ENCODE measurements around the gene CELA2B. TPM values are rescaled to one million over a fixed set of nuclear protein-coding genes. Genes with fewer than 3 reads are reported as not detected.
A peak's percentile ranks its signal among the peaks of the same experiment; 100 is the strongest.
"Not testable (repeated sequence)": the region's sequence is repeated elsewhere in the genome, so short reads cannot be mapped to it uniquely, and the experiment has no call there.

CELA2B gene
- polyA plus RNA-seq, 1 donor: not detected

- no peaks in the 10 kb centered on the region for H3K36me3 ChIP-seq (ENCODE audit: control insufficient read depth, insufficient read depth, low read length)
- no peaks in the 10 kb centered on the region for H3K27me3 ChIP-seq (ENCODE audit: control insufficient read depth, insufficient read depth, low read length)
- no CpG with 5 or more reads among the region's 3 CpGs for WGBS (ENCODE audit: insufficient coverage, low lambda C conversion rate)
- H3K4me3 ChIP-seq (ENCODE audit: low read length): no peak overlapping the region
- peaks cover 7% of the 10 kb centered on the region for H3K4me1 ChIP-seq (ENCODE audit: control insufficient read depth, insufficient read depth, low read length)
- no peak for DNase-seq
- no peaks in the 10 kb centered on the region for H3K9me3 ChIP-seq (ENCODE audit: control insufficient read depth, low read depth, low read length)
- H3K27ac ChIP-seq (ENCODE audit: low read length): no peak overlapping the region
Measured at GRCh38 chr1:15454256-15454655, 21.6 kb upstream of the CELA2B start.

- DNase-seq: no peak
- Histone ChIP-seq H3K27me3 (ENCODE audit: control insufficient read depth, insufficient read depth, low read length) (no peaks in the 10 kb centered on the region), H3K36me3 (ENCODE audit: control insufficient read depth, insufficient read depth, low read length) (no peaks in the 10 kb centered on the region), H3K27ac (ENCODE audit: low read length) (no peak overlapping the region), H3K9me3 (ENCODE audit: control insufficient read depth, low read depth, low read length) (no peaks in the 10 kb centered on the region), H3K4me1 (ENCODE audit: control insufficient read depth, insufficient read depth, low read length) (peaks cover 7% of the 10 kb centered on the region), H3K4me3 (ENCODE audit: low read length) (no peak overlapping the region)
- WGBS (ENCODE audit: insufficient coverage, low lambda C conversion rate): 90% methylated on average over 2 of the region's 6 CpGs
Measured at GRCh38 chr1:15455522-15455921, 20.4 kb upstream of the CELA2B start.

GRCh38 chr1:15456313-15456954, 19.5 kb upstream of the CELA2B start, which contains the start of gene CELA2A:
Gene CELA2A (plus strand): TSS chr1:15456732. CDS start chr1:15456754, 22 bp downstream.
- Histone ChIP-seq H3K4me1 (ENCODE audit: control insufficient read depth, insufficient read depth, low read length) (peaks cover 7% of the 10 kb centered on the region), H3K36me3 (ENCODE audit: control insufficient read depth, insufficient read depth, low read length) (no peaks in the 10 kb centered on the region), H3K27me3 (ENCODE audit: control insufficient read depth, insufficient read depth, low read length) (no peaks in the 10 kb centered on the region), H3K4me3 (ENCODE audit: low read length) (no peak within 1 kb of the TSS), H3K9me3 (ENCODE audit: control insufficient read depth, low read depth, low read length) (no peaks in the 10 kb centered on the region), H3K27ac (ENCODE audit: low read length) (no peak within 1 kb of the TSS)
- 100% methylated on average over 1 of the region's 8 CpGs for WGBS (ENCODE audit: insufficient coverage, low lambda C conversion rate)
- DNase-seq: no peak

- peak in 1 of 2 donors; percentile 45 for DNase-seq
- Histone ChIP-seq H3K36me3 (ENCODE audit: control insufficient read depth, insufficient read depth, low read length) (no peaks in the 10 kb centered on the region), H3K27me3 (ENCODE audit: control insufficient read depth, insufficient read depth, low read length) (no peaks in the 10 kb centered on the region), H3K27ac (ENCODE audit: low read length) (no peak overlapping the region), H3K4me3 (ENCODE audit: low read length) (no peak overlapping the region), H3K4me1 (ENCODE audit: control insufficient read depth, insufficient read depth, low read length) (peaks cover 7% of the 10 kb centered on the region), H3K9me3 (ENCODE audit: control insufficient read depth, low read depth, low read length) (no peaks in the 10 kb centered on the region)
- WGBS (ENCODE audit: insufficient coverage, low lambda C conversion rate): 0% methylated on average over 1 of the region's 2 CpGs
Measured at GRCh38 chr1:15457585-15457984, 18.3 kb upstream of the CELA2B start.

GRCh38 chr1:15458388-15458787, 17.5 kb upstream of the CELA2B start:
- peak in 1 of 2 donors; percentile 63 for DNase-seq

GRCh38 chr1:15459771-15460707, 15.9 kb upstream of the CELA2B start:
- 85% methylated on average over 6 of the region's 10 CpGs for WGBS (ENCODE audit: insufficient coverage, low lambda C conversion rate)
- no peaks in the 10 kb centered on the region for H3K27me3 ChIP-seq (ENCODE audit: control insufficient read depth, insufficient read depth, low read length)
- H3K9me3 ChIP-seq (ENCODE audit: control insufficient read depth, low read depth, low read length): no peaks in the 10 kb centered on the region
- H3K27ac ChIP-seq (ENCODE audit: low read length): no peak overlapping the region
- no peak for DNase-seq
- peaks cover 14% of the 10 kb centered on the region for H3K4me1 ChIP-seq (ENCODE audit: control insufficient read depth, insufficient read depth, low read length)
- no peak overlapping the region for H3K4me3 ChIP-seq (ENCODE audit: low read length)
- H3K36me3 ChIP-seq (ENCODE audit: control insufficient read depth, insufficient read depth, low read length): no peaks in the 10 kb centered on the region

More at GRCh38 chr1:15458388-15458787, 17.5 kb upstream of the CELA2B start:
- not testable (repeated sequence) for H3K27me3 ChIP-seq (ENCODE audit: control insufficient read depth, insufficient read depth, low read length); H3K4me3 ChIP-seq (ENCODE audit: low read length); H3K27ac ChIP-seq (ENCODE audit: low read length); H3K36me3 ChIP-seq (ENCODE audit: control insufficient read depth, insufficient read depth, low read length); H3K9me3 ChIP-seq (ENCODE audit: control insufficient read depth, low read depth, low read length)
- H3K4me1 ChIP-seq (ENCODE audit: control insufficient read depth, insufficient read depth, low read length): peaks cover 11% of the 10 kb centered on the region
- no CpG with 5 or more reads among the region's 4 CpGs for WGBS (ENCODE audit: insufficient coverage, low lambda C conversion rate)

DNA sequence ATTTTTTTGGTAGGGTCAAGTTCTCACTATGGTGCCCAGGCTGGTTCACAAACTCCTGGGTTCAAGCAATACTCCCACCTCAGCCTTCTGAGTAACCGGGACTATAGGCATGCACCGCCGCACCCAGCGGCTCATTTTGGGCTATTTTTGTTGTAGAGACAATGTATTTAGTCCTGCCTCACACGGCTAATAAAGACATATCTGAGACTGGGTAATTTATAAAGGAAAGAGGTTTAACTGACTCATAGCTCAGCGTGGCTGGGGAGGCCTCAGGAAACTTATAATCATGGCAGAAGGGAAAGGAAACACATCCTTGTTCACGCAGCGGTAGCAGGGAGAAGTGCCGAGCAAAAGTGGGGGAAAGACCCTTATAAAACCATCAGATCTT, 15.2 kb upstream of the CELA2B start:
- Histone ChIP-seq H3K4me3 (ENCODE audit: low read length) (no peak overlapping the region), H3K27ac (ENCODE audit: low read length) (no peak overlapping the region), H3K36me3 (ENCODE audit: control insufficient read depth, insufficient read depth, low read length) (no peaks in the 10 kb centered on the region), H3K9me3 (ENCODE audit: control insufficient read depth, low read depth, low read length) (no peaks in the 10 kb centered on the region), H3K4me1 (ENCODE audit: control insufficient read depth, insufficient read depth, low read length) (peaks cover 14% of the 10 kb centered on the region), H3K27me3 (ENCODE audit: control insufficient read depth, insufficient read depth, low read length) (no peaks in the 10 kb centered on the region)
- no CpG with 5 or more reads among the region's 9 CpGs for WGBS (ENCODE audit: insufficient coverage, low lambda C conversion rate)
- no peak for DNase-seq

DNA sequence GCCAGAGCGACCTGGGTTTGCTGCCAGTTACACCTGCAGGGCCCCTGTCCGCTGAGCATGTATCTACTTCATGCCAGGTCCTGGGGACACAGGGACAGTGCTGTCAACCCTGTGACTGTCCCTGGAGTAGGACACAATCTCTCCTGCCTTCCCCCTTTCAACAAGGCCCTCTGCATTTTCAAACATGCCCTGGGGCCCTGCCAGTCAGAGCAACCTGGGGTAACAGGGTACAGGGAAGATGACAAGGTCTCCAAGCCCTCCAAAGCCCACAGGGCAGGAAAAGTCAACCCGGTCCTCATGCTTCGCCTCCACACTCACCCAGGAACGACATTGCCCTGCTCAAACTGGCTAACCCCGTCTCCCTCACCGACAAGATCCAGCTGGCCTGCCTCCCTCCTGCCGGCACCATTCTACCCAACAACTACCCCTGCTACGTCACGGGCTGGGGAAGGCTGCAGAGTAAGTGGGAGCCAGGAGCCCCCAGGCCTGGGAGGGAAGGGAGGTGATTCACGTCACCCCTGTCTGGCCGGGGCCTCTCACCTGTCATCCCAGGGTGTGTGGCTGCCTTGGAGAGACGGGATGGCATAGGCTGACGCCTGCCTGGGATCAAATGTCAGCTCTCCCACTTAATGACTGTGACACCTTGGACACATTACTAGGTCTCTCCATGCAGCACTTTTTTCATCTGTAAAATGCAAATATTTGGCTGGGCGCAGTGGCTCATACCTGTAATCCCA, 12.7 kb upstream of the CELA2B start:
- H3K4me3 ChIP-seq (ENCODE audit: low read length); H3K36me3 ChIP-seq (ENCODE audit: control insufficient read depth, insufficient read depth, low read length); H3K4me1 ChIP-seq (ENCODE audit: control insufficient read depth, insufficient read depth, low read length); H3K27me3 ChIP-seq (ENCODE audit: control insufficient read depth, insufficient read depth, low read length); H3K9me3 ChIP-seq (ENCODE audit: control insufficient read depth, low read depth, low read length); H3K27ac ChIP-seq (ENCODE audit: low read length): not testable (repeated sequence)
- peak in 1 of 2 donors; percentile 64 for DNase-seq
- no CpG with 5 or more reads among the region's 15 CpGs for WGBS (ENCODE audit: insufficient coverage, low lambda C conversion rate)

DNA sequence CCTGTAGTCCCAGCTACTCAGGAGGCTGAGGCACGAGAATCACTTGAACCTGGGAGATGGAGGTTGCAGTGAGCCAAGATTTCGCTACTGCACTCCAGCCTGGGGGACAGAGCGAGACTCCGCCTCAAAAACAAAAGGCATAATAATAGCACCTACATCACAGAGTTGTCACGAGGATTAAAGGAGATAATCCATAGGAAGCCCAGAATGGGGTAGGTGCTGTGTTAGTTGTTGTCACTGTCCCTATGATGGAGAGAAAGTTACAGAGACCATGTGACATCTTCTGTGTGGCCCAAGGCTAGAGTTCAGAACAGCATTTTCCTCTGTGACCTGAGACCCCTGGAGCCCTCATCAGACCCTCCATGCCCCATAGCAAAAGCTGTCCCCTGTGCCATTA, 12.0 kb upstream of the CELA2B start:
- not testable (repeated sequence) for H3K27me3 ChIP-seq (ENCODE audit: control insufficient read depth, insufficient read depth, low read length); H3K27ac ChIP-seq (ENCODE audit: low read length); H3K9me3 ChIP-seq (ENCODE audit: control insufficient read depth, low read depth, low read length); H3K4me1 ChIP-seq (ENCODE audit: control insufficient read depth, insufficient read depth, low read length); H3K4me3 ChIP-seq (ENCODE audit: low read length); H3K36me3 ChIP-seq (ENCODE audit: control insufficient read depth, insufficient read depth, low read length); DNase-seq
- WGBS (ENCODE audit: insufficient coverage, low lambda C conversion rate): no CpG with 5 or more reads among the region's 5 CpGs

DNA sequence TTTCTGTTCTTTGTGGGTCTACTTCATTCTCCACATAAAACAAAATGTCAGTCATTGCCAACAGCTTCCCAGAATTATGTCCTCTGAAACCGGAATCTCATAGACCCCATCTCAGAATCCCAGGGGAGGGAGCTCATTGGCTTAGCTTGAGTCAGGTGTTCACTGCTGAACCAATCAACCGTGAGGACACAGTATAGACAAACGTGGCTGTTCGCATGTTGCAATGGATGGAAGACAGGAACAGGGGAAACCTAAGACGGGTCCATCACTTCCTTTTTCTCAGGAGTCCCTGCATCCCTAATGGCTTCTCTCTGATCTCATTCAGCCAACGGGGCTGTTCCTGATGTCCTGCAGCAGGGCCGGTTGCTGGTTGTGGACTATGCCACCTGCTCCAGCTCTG, 10.2 kb upstream of the CELA2B start:
- no CpG with 5 or more reads among the region's 7 CpGs for WGBS (ENCODE audit: insufficient coverage, low lambda C conversion rate)
- Histone ChIP-seq H3K4me3 (ENCODE audit: low read length) (no peak overlapping the region), H3K9me3 (ENCODE audit: control insufficient read depth, low read depth, low read length) (no peaks in the 10 kb centered on the region), H3K36me3 (ENCODE audit: control insufficient read depth, insufficient read depth, low read length) (no peaks in the 10 kb centered on the region), H3K27me3 (ENCODE audit: control insufficient read depth, insufficient read depth, low read length) (no peaks in the 10 kb centered on the region), H3K27ac (ENCODE audit: low read length) (no peak overlapping the region), H3K4me1 (ENCODE audit: control insufficient read depth, insufficient read depth, low read length) (peaks cover 7% of the 10 kb centered on the region)
- DNase-seq: no peak

All from large intestine (tissue), 3 donors.